ENCODE results near the gene ACO2.
"Not testable (repeated sequence)": the region's sequence is repeated elsewhere in the genome, so short reads cannot be mapped to it uniquely, and the experiment has no call there.

ACO2 gene

DNA sequence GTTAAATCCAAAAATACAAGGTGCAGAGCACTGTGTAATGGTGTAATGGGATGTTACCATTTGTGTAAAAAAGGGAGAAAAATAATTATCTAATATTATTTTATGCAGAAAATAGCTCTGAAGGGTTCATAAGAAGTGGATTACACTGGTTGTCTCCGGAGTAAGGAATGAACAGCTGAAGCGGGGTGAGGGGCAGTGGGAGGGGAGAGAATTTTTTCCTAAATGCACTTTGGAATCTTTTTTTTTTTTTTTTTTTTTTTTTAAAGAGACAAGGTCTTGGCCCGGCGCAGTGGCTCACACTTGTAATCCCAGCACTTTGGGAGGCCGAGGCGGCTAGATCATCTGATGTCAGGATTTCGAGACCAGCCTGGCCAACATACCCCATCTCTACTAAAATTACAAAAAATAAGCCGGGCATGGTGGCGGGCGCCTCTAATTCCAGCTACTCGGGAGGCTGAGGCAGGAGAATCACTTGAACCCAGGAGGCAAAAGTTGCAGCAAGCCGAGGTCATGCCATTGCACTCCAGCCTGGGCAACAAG lies 82.1 kb downstream of the ACO2 start:
- H3K9me3 Mint-ChIP-seq, result no peaks in the 10 kb centered on the region
- no peak overlapping the region for H3K4me3 Mint-ChIP-seq
- no peak for DNase-seq
- H3K36me3 Mint-ChIP-seq (ENCODE audit: low read depth), result no peaks in the 10 kb centered on the region
- no peaks in the 10 kb centered on the region for H3K27me3 Mint-ChIP-seq
- no peak overlapping the region for H3K27ac Mint-ChIP-seq
- H3K4me1 Mint-ChIP-seq (ENCODE audit: low read depth), result no peaks in the 10 kb centered on the region

DNA sequence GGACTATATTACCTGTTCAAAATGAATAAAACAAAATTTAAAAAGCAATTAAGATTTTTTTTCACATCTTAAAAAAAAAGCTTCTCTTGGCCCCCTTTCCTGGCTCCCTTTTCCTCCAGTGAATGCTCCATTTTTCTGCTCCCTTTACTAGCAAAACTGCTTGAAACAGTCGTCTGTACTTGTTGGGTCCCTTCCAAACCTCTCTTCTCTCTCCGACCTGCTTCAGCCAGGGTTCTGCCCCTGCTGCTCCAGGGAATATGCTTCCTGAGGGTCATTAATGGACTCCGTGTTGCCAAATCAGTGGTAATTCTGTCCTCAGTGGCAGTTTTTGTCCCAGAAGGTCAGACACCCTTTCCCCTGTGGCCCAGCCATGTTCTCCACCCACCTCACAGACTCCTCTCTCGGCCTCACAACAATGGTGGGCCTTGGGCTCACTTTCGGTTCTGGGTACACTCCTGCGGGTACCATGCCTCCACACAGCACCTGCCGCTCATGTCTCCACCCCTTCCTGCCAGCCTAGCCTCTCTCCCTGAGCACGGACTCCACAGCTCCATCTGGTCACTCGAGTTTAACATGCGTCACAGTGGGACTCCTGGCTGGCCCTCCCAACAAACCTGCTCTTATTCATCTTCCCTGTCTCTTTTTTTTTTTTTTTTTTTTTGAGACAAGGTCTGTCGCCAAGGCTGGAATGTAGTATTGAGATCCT lies 83.1 kb downstream of the ACO2 start:
- Mint-ChIP-seq H3K27me3 (peaks cover 6% of the 10 kb centered on the region), H3K9me3 (no peaks in the 10 kb centered on the region), H3K4me3 (no peak overlapping the region), H3K4me1 (ENCODE audit: low read depth) (peaks cover 2% of the 10 kb centered on the region), H3K27ac (no peak overlapping the region), H3K36me3 (ENCODE audit: low read depth) (no peaks in the 10 kb centered on the region)
- DNase-seq, result no peak

DNA sequence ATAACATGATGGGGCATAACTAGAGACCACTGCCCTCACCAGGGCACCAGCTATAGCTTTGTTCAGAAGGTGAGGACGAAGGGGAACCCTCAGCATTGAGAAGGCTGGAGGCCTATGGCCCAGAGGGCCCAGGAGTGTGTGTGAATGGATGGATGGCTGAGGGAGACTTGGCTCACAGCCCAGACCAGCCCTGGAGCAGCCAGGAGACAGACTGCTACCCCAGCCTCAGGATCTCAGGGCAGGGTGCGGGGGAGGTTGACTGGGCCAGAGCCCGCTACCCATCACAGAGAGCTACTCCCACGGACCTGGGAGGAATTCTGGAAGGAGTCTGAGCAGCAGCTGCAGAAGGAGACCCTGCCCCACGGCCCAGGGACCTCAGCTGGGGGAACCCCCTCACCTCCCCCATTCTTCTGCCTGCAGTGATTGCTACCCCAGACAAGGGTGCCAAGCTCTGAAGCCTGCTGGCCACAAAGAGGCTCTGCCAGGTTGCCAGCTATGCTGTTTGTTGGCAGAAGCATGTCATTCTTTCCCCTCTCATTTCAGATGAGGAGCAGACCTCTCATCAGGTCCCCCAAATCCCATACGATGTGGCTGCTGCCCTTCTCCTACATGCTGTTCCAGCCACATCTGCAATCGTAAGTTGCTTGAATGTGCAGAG lies 86.5 kb downstream of the ACO2 start:
- Mint-ChIP-seq H3K4me3 (no peak overlapping the region), H3K27me3 (peaks cover 21% of the 10 kb centered on the region), H3K9me3 (no peaks in the 10 kb centered on the region), H3K27ac (no peak overlapping the region), H3K36me3 (ENCODE audit: low read depth) (no peaks in the 10 kb centered on the region), H3K4me1 (ENCODE audit: low read depth) (peaks cover 9% of the 10 kb centered on the region)
- no peak for DNase-seq

DNA sequence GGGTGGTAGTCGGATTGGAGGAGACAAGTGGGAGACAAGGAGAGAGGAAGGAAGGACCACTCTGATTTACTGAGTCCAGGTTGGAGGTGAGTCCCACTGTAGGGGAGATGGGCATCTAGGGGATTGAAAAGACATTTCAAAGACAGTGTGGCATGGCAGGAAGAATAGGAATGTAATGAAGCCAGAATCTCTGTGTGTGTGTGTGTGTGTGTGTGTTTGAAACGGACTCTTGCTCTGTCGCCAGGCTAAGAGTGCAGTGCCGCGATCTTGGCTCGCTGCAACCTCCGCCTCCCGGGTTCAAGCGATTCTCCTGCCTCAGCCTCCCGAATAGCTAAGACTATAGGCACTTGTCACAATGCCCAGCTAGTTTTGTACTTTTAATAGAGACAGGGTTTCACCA lies 87.6 kb downstream of the ACO2 start:
- Mint-ChIP-seq H3K4me1 (ENCODE audit: low read depth) (peaks cover 9% of the 10 kb centered on the region), H3K36me3 (ENCODE audit: low read depth) (no peaks in the 10 kb centered on the region), H3K27me3 (peaks cover 32% of the 10 kb centered on the region), H3K4me3 (no peak overlapping the region), H3K9me3 (no peaks in the 10 kb centered on the region), H3K27ac (no peak overlapping the region)
- DNase-seq, result no peak

DNA sequence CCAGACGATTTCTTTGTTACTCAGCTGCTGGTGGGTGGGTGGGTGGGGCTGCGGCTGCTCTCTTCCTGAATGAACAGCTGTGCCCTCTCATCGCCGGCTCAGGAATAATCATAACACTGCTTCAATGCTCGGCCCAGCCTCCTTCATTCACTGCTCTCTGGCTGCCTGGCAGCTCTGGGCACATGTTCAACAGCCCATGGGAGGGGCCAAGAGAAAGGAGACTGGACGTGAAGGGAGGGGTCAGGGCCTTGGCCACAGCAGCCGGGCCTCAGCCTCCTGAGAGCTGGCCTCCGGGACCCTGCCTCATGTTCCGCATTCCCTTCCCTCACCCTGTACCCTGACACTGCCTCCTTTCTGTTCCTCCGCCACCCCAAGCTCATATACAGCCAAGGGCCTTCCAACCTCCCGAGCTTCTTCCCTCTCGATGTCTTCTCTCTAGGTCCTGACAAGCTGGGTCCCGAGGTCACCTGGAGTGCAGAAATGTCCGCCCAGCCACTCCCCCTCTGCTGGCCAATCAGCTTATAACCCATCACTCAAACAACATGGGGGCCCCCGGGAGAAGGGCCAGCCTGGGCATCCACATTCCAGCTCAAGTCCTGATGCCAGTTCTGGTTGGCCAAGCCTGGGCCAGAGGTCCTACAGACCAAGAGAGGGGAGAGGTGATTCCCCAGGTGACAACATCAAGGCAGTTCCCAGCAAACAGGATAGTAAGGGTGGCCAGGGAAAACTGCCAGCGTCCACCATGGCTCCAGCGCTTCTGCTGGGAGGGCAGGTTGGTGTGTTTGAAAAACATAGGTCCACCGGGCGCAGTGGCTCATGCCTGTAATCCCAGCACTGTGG lies 88.7 kb downstream of the ACO2 start:
- Mint-ChIP-seq H3K4me3 (no peak overlapping the region), H3K9me3 (no peaks in the 10 kb centered on the region), H3K27me3 (peaks cover 35% of the 10 kb centered on the region), H3K36me3 (ENCODE audit: low read depth) (no peaks in the 10 kb centered on the region), H3K4me1 (ENCODE audit: low read depth) (peaks cover 9% of the 10 kb centered on the region), H3K27ac (no peak overlapping the region)
- DNase-seq, result no peak

DNA sequence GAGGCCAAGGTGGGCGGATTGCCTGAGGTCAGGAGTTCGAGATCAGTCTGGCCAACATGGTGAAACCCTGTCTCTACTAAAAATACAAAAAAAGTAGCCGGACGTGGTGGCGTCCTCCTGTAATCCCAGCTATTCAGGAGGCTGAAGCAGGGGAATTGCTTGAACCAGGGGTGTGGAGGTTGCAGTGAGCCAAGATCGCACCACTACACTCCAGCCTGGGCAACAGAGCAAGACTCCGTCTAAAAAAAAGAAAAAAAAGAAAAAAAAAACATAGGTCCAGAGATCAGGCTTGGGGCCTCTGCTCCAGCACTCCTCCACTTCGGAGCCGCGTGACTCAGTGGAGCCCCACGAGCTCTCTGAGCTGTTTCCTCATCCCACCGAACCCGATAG lies 89.3 kb downstream of the ACO2 start:
- H3K4me1 Mint-ChIP-seq (ENCODE audit: low read depth); H3K27ac Mint-ChIP-seq; H3K36me3 Mint-ChIP-seq (ENCODE audit: low read depth); H3K9me3 Mint-ChIP-seq; H3K4me3 Mint-ChIP-seq; DNase-seq: not testable (repeated sequence)
- peaks cover 35% of the 10 kb centered on the region for H3K27me3 Mint-ChIP-seq

DNA sequence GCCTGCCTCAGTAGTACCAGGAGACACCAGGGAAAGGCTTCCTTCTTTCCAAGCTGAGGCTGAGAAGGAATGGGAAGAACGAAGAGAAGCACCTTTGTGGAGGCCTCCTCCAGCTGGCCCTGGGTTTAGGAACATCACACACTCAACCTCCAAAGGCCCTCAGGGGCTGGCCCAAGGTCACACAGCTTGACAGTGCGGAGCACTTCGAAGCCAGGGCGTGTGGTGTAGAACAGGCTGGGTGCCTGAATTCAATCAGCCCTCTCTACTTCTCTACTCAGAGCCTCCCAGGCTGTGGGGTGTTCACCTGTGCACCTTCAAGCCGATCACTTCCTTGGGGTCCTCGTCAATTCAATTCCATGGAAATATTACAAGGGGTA lies 91.2 kb downstream of the ACO2 start:
- DNase-seq, result no peak
- Mint-ChIP-seq H3K27me3 (peaks cover 35% of the 10 kb centered on the region), H3K9me3 (no peaks in the 10 kb centered on the region), H3K4me1 (ENCODE audit: low read depth) (peaks cover 9% of the 10 kb centered on the region), H3K27ac (no peak overlapping the region), H3K36me3 (ENCODE audit: low read depth) (no peaks in the 10 kb centered on the region), H3K4me3 (no peak overlapping the region)

DNA sequence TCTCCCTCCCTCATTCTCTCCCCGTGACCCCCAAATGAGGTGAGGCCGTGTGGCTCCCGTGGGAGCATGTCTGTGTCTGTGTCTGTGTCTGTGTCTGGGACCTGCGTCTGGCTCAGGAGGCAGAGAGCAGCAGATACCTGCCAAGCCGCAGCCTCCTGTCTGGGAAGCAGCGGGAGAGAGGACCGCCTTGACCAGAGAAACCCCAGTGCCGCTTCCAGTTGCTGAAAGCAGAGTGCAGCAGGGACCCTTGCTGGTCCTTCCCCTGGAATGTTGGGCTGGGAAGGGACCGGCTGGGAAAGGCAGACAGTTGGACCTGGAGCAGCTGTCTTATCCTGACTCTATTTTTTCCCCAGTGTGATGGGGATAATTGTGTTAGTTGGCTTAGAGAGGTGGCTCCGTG lies 92.4 kb downstream of the ACO2 start:
- peaks cover 14% of the 10 kb centered on the region for H3K4me1 Mint-ChIP-seq (ENCODE audit: low read depth)

DNA sequence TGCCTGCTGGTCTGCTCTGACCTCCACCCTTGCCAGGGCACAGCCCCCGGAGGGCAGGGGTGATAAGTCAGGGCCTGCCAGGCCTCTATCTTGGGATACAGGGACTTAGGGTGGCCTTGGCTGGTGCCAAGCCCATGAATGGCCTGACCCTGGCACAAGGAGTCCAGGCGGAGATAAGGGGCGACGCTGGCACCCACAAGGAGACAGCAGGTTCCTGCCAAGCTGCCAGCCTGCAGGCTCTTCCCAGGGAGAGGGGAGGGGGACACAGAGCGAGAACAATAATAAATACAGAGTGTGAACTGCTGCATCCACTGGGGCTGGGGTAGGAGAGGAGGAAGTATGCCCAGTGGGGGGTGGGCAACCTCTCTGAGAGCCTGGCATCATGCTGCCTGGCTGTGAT lies 92.9 kb downstream of the ACO2 start:
- Mint-ChIP-seq H3K9me3 (no peaks in the 10 kb centered on the region), H3K4me3 (no peak overlapping the region), H3K4me1 (ENCODE audit: low read depth) (peaks cover 14% of the 10 kb centered on the region), H3K27ac (no peak overlapping the region), H3K36me3 (ENCODE audit: low read depth) (no peaks in the 10 kb centered on the region), H3K27me3 (peaks cover 31% of the 10 kb centered on the region)
- DNase-seq, result no peak

More for the DNA sequence above, 92.4 kb downstream of the ACO2 start:
- H3K27ac Mint-ChIP-seq, result no peak overlapping the region
- no peak for DNase-seq
- H3K9me3 Mint-ChIP-seq, result no peaks in the 10 kb centered on the region
- no peak overlapping the region for H3K4me3 Mint-ChIP-seq
- peaks cover 34% of the 10 kb centered on the region for H3K27me3 Mint-ChIP-seq
- H3K36me3 Mint-ChIP-seq (ENCODE audit: low read depth), result no peaks in the 10 kb centered on the region

DNA sequence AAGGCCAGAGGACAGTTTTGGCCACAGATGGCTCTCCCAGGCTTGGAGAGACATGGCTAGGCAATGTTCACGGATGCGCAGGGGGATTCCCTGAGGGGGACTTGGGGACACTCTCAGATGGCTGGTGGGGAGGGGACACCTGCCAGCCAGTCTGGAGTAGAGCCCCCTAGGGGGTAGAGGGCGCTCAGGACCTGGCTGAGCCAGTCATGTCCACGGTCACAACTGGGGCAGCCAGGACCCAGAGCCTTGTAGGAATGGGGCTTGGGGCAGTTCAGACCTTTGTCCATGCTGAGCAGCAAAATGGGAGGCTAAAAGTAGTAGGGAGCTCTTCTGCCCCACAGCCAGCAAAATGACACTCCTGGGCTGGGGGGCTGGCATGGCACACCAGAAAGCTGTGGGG lies 93.5 kb downstream of the ACO2 start:
- peaks cover 28% of the 10 kb centered on the region for H3K27me3 Mint-ChIP-seq
- DNase-seq, result no peak
- no peak overlapping the region for H3K27ac Mint-ChIP-seq
- H3K9me3 Mint-ChIP-seq, result no peaks in the 10 kb centered on the region
- no peaks in the 10 kb centered on the region for H3K36me3 Mint-ChIP-seq (ENCODE audit: low read depth)
- no peak overlapping the region for H3K4me3 Mint-ChIP-seq
- H3K4me1 Mint-ChIP-seq (ENCODE audit: low read depth), result peaks cover 9% of the 10 kb centered on the region

DNA sequence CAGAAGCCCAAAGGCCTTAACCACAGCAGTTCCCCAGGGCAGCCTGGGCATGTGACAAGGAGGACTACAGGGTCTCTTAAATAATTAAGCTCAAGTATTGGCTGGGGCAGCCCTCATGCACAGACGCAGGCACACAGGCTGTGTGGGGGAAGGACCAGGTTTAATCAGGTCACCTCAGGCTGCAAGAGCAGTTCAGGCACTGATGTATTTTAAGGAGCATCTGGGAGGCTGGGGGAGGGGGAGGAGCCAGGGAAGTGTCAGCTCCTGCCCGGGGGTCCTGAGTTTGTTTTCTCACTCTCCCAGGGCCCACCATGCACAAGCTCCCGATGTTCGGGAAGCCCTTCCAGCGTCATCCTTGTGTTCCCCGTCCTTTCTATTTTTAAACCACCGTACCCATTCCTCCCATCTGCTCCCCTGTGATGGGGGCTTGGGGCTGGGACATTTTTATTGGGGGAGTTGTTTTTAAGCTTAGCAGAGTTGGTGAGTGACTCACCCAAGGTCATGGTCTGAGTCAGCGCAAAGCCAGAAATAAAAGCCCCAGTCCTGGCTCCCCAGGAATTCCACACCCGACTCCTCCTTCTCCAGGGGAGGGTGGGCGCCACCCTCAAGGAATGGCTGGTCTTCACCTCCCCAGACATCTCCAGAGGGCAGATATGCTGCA lies 94.3 kb downstream of the ACO2 start:
- no peaks in the 10 kb centered on the region for H3K36me3 Mint-ChIP-seq (ENCODE audit: low read depth)
- peaks cover 5% of the 10 kb centered on the region for H3K4me1 Mint-ChIP-seq (ENCODE audit: low read depth)
- no peak overlapping the region for H3K4me3 Mint-ChIP-seq
- H3K9me3 Mint-ChIP-seq, result no peaks in the 10 kb centered on the region
- DNase-seq, result no peak
- peaks cover 24% of the 10 kb centered on the region for H3K27me3 Mint-ChIP-seq
- no peak overlapping the region for H3K27ac Mint-ChIP-seq

DNA sequence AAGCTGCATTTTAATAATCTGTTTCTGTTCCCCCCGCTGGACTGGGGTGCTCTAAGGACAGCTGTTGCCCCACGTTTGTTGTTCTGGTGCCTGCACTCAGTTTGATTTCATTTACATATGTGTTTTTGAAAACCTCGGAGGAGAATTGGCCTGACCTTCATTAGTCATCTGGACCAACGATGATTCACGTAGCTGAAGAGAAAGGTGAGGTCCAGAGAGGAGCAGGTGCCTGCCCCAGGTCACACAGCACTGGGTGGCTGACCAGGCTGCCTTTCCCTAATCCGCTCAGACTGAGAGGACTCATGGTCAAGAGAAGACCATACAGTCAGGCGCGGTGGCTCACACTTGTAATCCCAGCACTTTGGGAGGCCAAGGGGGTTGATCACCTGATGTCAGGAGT lies 95.6 kb downstream of the ACO2 start:
- no peaks in the 10 kb centered on the region for H3K36me3 Mint-ChIP-seq (ENCODE audit: low read depth)

DNA sequence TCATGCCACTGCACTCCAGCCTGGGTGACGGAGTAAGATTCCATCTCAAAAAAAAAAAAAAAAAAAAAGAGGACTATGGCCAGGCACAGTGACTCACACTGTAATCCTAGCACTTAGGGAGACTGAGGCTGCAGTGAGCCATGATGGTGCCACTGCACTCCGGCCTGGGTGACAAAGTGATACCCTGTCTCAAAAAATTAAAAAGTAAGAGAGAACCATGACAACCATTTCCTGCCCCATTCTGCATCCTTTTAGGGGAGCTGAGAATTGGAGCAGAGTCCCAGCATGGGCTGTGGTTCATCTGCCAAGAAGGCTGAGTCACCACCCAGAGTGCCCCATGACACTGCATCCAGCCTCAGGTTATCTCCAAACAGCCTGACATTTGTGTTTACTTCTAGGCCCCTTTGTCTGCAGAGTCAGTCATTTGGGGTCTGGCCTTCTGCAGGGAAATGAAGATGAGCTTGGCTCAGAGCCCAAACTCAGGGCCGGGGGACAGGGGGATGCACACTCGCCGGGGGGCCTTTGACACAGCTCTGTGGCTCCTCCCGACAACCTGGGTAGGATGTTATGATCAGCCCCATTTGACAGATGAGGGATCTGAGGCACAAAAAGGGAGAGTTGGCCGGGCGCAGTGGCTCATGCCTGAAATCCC lies 96.6 kb downstream of the ACO2 start:
- Mint-ChIP-seq H3K9me3 (no peaks in the 10 kb centered on the region), H3K36me3 (ENCODE audit: low read depth) (no peaks in the 10 kb centered on the region), H3K4me1 (ENCODE audit: low read depth) (peaks cover 5% of the 10 kb centered on the region), H3K4me3 (no peak overlapping the region), H3K27me3 (peaks cover 13% of the 10 kb centered on the region), H3K27ac (peak overlapping the region; percentile 17)
- DNase-seq, result no peak

More for the DNA sequence above, 95.6 kb downstream of the ACO2 start:
- Mint-ChIP-seq H3K9me3 (no peaks in the 10 kb centered on the region), H3K27ac (no peak overlapping the region), H3K4me1 (ENCODE audit: low read depth) (peaks cover 5% of the 10 kb centered on the region), H3K27me3 (peaks cover 23% of the 10 kb centered on the region), H3K4me3 (no peak overlapping the region)
- no peak for DNase-seq

DNA sequence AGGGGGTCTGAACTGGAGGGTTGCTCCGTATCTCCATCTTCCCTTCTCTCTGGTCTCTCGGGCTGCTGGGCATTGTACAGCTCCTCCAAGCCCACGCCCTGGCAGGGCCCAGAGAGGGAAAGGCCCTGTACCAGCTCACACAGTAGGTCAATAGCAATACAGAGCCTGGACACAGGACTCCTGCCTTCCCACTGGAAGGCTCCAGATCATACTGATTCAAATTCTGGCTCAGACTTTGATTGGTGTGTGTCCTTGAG lies 98.5 kb downstream of the ACO2 start:
- Mint-ChIP-seq H3K27ac (no peak overlapping the region), H3K9me3 (no peaks in the 10 kb centered on the region), H3K4me3 (no peak overlapping the region), H3K27me3 (no peaks in the 10 kb centered on the region), H3K4me1 (ENCODE audit: low read depth) (peaks cover 5% of the 10 kb centered on the region), H3K36me3 (ENCODE audit: low read depth) (no peaks in the 10 kb centered on the region)
- no peak for DNase-seq
